Aorta (tissue), 5 donors: ENCODE measurements around the gene CCDC63. TPM values are rescaled to one million over a fixed set of nuclear protein-coding genes. Genes with fewer than 3 reads are reported as not detected.

ENCODE experiments used
- ATAC-seq: fragments of 200-7000 bp; cut with Tn5 transposase; one replicate; pipeline ENCODE4 v1.9.1; 2022; ENCODE audit warnings: moderate library complexity; ENCODE audit not compliant: low FRiP score
- DNase-seq, 2 donors: peaks; one replicate each; pipeline ENCODE4 v3.0.0-alpha.2; 2020
- H3K27ac ChIP-seq, 2 donors: one replicate each; pipeline ENCODE4 v1.5.1; 2013; ENCODE audit warnings: low read length in 2 of 2, mild to moderate bottlenecking in 2 of 2, moderate library complexity in 2 of 2, control low read depth in 1 of 2, inconsistent platforms in 1 of 2, low read depth in 1 of 2
- H3K27me3 ChIP-seq, 2 donors: one replicate each; pipeline ENCODE4 v1.6.1; 2013; ENCODE audit warnings: control low read depth in 1 of 2, low read length in 1 of 2, mild to moderate bottlenecking in 1 of 2, moderate library complexity in 1 of 2; ENCODE audit not compliant: insufficient read depth in 2 of 2, control insufficient read depth in 1 of 2
- H3K36me3 ChIP-seq, 2 donors: one replicate each; pipeline ENCODE4 v1.6.1; 2013; ENCODE audit warnings: control low read depth in 1 of 2, low read length in 1 of 2, mild to moderate bottlenecking in 1 of 2; ENCODE audit not compliant: insufficient read depth in 2 of 2, control insufficient read depth in 1 of 2
- H3K4me1 ChIP-seq, 2 donors: one replicate each; pipeline ENCODE4 v1.6.1; 2013; ENCODE audit warnings: low read length in 2 of 2, control low read depth in 1 of 2, mild to moderate bottlenecking in 1 of 2, moderate library complexity in 1 of 2; ENCODE audit not compliant: insufficient read depth in 2 of 2, control insufficient read depth in 1 of 2
- H3K4me3 ChIP-seq, 2 donors: one replicate each; pipeline ENCODE4 v1.5.1; 2013; ENCODE audit warnings: low read length in 2 of 2, control low read depth in 1 of 2, mild to moderate bottlenecking in 1 of 2
- H3K9me3 ChIP-seq: one replicate; pipeline ENCODE4 v1.6.1; 2013; ENCODE audit warnings: mild to moderate bottlenecking, low read length; ENCODE audit not compliant: control insufficient read depth
- WGBS, 2 donors: extraction: QIAGEN DNeasy Blood & Tissue Kit; methylation state at CpG; one replicate each; pipeline ENCODE4 v1.1.7; 2013; 5-methylcytosine and 5-hydroxymethylcytosine counted together
- intact Hi-C, 2 donors: fragments of 100-400 bp; cut with DNase I; formaldehyde crosslinking; loops; one replicate each; pipeline versions ENCODE4 v1.14.2 to v1.15.0; 2022
- polyA plus RNA-seq, 2 donors: library from polyadenylated mRNA; stranded (reverse); fragments of 200-250 nt; gene quantifications; one replicate each; pipeline ENCODE4 v1.2.3, GENCODE V29; 2013
- total RNA-seq, 2 donors: library from RNA; stranded (reverse); fragmentation: NEBNext Ultra II Directional; extraction: Animal tissue kit (Norgen Biotek cat#: 25700); gene quantifications; one replicate each; pipeline ENCODE4 v1.2.1, GENCODE V29; 2021
- donor health status: healthy with polysubstance abuse.
- donor health status: Bipolar disorder and iron deficiency.
- donor health status: DM: no; HTN: no; CAD: no.
- donor health status: DM: no; HTN: no; CAD: no.
- donor health status: DM: yes; HTN: yes; CAD: no.

CCDC63 gene
- total and polyA plus RNA-seq, 4 donors: not detected

DNA sequence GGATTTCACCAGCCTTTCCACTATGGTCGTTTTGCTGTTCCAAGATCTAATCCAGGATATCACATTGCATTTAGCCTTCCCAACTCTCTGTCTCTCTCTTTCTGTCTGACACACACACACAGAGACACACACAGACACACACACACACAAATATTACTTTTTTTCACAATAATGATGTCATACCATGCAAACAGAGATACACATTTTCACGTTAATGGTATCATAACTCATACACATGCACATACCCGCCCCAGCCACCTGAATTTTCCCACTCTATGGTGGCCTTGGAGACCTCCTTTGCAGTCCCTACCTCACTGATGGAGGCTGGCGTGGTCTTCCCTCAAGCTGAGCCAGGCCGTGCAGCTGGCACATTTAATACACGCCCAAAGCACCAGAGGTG lies 80.8 kb downstream of the CCDC63 start:
- Histone ChIP-seq H3K27ac (no peak overlapping the region), H3K36me3 (no peaks in the 10 kb centered on the region), H3K4me3 (no peak overlapping the region), H3K4me1 (no peaks in the 10 kb centered on the region), H3K9me3 (no peaks in the 10 kb centered on the region), H3K27me3 (no peaks in the 10 kb centered on the region)
- WGBS, 2 donors: 8 to 9% methylated on average over 6 of the region's 6 CpGs
- DNase-seq: no peak
- ATAC-seq: no peak
- intact Hi-C loops: no loop called here

DNA sequence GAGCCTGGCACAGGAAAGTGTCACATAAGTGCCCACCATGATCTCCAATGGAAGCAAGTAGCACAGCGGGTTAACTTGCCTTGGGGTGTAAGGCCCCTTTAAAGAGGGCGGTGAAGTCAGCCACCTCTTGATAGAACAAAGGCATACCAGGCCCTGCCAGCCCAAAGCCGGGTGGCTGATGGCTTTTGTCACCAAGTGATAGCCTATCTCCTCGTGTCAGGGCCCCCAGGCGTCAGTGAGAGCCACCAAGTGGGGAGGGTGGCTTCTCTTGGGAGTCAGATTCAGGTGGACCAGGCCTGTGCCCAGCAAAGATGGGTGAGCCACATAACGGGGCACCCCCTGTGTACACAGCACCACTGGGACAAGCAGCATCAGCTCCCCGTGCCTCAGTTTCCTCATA lies 81.9 kb downstream of the CCDC63 start:
- Histone ChIP-seq H3K36me3 (no peaks in the 10 kb centered on the region), H3K9me3 (no peaks in the 10 kb centered on the region), H3K4me3 (no peak overlapping the region), H3K27me3 (no peaks in the 10 kb centered on the region), H3K27ac (no peak overlapping the region), H3K4me1 (no peaks in the 10 kb centered on the region)
- WGBS, 2 donors: 85% methylated on average over 7 of the region's 7 CpGs
- DNase-seq: no peak
- intact Hi-C loops: no loop called here
- no peak for ATAC-seq

- Histone ChIP-seq H3K9me3 (no peaks in the 10 kb centered on the region), H3K4me1 (no peaks in the 10 kb centered on the region), H3K36me3 (no peaks in the 10 kb centered on the region), H3K27me3 (no peaks in the 10 kb centered on the region), H3K4me3 (no peak overlapping the region), H3K27ac (no peak overlapping the region)
- ATAC-seq (no peak), DNase-seq (no peak)
- 97 to 100% methylated on average over 1 of the region's 1 CpG for WGBS, 2 donors
- intact Hi-C loops: no loop called here
Observed at GRCh38 chr12:110929818-110930217, 83.0 kb downstream of the CCDC63 start.

DNA sequence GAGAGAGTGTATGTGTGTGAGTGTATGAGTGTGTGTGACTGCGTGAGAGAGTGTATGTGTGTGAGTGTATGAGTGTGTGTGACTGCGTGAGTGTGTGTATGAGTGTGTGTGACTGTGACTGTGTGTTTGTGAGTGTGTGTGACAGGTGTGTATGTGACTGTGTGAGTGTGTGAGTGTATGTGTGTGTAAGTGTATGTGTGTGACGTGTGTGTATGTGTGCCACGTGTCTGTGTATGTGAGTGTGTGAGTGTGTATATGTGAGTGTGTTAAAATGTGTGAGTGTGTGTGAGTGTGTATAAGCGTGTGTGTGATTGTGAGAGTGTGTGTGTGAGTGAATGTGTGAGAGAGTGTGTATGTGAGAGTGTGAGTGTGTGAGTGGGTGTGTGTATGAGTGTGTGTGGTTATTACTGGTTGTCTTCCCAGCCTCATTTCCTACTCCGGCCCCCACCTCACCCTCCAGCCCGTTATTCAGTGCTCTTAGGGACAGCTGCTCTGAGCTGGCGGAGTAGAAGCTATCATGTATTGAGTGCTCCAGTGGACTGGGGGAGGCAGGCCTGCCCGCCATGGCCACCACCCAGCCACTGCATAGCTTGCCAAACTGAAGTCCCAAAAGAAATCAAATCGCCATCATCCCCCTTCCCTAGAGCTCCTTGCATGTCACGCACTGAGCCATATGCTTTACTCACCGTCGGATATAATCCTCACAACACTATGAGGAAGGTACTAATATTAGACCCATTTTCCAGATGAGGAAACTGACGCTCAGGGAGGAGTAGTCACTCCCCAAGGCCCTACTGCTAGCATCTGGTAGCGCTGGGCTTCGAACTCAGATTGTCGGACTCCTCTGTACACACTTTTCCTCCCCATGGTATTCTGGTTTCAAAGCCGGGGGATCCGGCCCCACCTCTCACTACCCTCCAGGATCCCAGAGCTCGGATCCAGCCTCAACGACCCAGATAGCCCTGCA lies 83.8 kb downstream of the CCDC63 start:
- H3K27me3 ChIP-seq: no peaks in the 10 kb centered on the region
- DNase-seq (no peak), ATAC-seq (no peak)
- no peaks in the 10 kb centered on the region for H3K4me1 ChIP-seq
- no peaks in the 10 kb centered on the region for H3K9me3 ChIP-seq
- WGBS, 2 donors: 82% methylated on average over 21 of the region's 21 CpGs
- no peak overlapping the region for H3K27ac ChIP-seq
- intact Hi-C loops: no loop called here
- H3K36me3 ChIP-seq: no peaks in the 10 kb centered on the region
- H3K4me3 ChIP-seq: no peak overlapping the region

GRCh38 chr12:110931315-110931728 lies 84.5 kb downstream of the CCDC63 start:
- DNase-seq: no peak
- H3K9me3 ChIP-seq: no peaks in the 10 kb centered on the region
- no peak for ATAC-seq
- no peak overlapping the region for H3K4me3 ChIP-seq
- H3K4me1 ChIP-seq: no peaks in the 10 kb centered on the region
- H3K27ac ChIP-seq: no peak overlapping the region
- H3K36me3 ChIP-seq: no peaks in the 10 kb centered on the region
- no peaks in the 10 kb centered on the region for H3K27me3 ChIP-seq
- intact Hi-C loops: no loop called here
- 13 to 21% methylated on average over 16 of the region's 16 CpGs for WGBS, 2 donors

DNA sequence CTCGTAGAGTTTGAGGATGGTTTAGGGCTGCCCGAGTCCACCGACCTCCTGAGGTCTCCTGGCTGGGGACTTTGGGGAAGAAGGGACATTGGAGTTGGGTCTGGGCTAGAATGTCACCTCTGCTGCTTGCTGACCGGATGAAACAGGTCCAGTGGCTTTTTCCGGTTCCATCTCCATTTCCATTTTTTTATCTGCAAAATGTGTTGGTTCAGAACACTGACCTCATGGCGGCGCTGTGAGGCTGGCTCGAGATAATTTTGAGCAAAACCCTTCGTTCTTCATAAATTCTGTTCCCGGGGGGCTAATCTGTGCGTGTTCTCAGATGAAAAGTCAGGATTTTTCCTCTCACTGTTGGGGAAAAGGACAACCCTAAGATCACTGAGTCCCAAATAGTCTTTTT lies 85.3 kb downstream of the CCDC63 start:
- DNase-seq: no peak
- no peaks in the 10 kb centered on the region for H3K27me3 ChIP-seq
- no peak overlapping the region for H3K4me3 ChIP-seq
- 64% methylated on average over 11 of the region's 11 CpGs for WGBS, 2 donors
- no peaks in the 10 kb centered on the region for H3K9me3 ChIP-seq
- H3K36me3 ChIP-seq: no peaks in the 10 kb centered on the region
- H3K4me1 ChIP-seq: no peaks in the 10 kb centered on the region
- ATAC-seq: no peak
- intact Hi-C loops: no loop called here
- no peak overlapping the region for H3K27ac ChIP-seq

DNA sequence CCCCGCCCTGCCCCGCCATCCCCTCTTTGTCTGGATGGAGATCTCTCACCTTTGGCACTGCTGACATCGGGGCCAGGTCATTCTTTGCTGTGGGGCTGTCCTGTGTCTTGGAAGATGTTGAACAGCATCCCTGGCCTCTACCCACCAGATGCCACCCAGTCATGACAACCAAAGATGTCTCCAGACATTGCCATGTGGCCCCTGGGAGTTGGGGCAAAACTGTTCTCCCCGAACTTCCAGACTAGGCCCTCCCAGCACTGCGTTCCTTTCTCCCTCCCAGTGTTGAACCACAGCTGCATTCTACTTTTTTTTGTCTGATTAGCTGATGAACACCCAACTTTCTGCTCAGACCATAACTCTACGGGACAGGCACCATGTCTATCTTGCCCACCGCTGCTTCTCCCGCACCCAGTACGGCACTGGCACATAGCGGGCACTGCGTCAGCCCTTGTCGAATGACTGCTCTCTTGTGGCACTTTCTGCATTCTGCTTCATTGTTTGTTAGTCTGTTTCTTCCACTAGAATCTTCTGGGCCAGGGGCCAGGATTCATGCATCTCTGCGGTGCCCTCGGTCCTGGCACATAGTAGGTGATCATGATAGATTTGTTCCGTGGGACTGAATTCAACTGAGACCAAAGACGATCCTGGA lies 86.7 kb downstream of the CCDC63 start:
- 93 to 94% methylated on average over 16 of the region's 16 CpGs for WGBS, 2 donors
- H3K4me3 ChIP-seq: no peak overlapping the region
- ATAC-seq (no peak), DNase-seq (no peak)
- H3K4me1 ChIP-seq: no peaks in the 10 kb centered on the region
- H3K27ac ChIP-seq: no peak overlapping the region
- intact Hi-C loops: no loop called here
- no peaks in the 10 kb centered on the region for H3K9me3 ChIP-seq
- H3K36me3 ChIP-seq: no peaks in the 10 kb centered on the region
- H3K27me3 ChIP-seq: no peaks in the 10 kb centered on the region

GRCh38 chr12:110934093-110934852 lies 87.5 kb downstream of the CCDC63 start:
- H3K4me1 ChIP-seq: no peaks in the 10 kb centered on the region
- no peaks in the 10 kb centered on the region for H3K27me3 ChIP-seq
- no peak for DNase-seq
- no peak overlapping the region for H3K4me3 ChIP-seq
- 83 to 88% methylated on average over 3 of the region's 3 CpGs for WGBS, 2 donors
- H3K9me3 ChIP-seq: no peaks in the 10 kb centered on the region
- ATAC-seq: no peak
- no peak overlapping the region for H3K27ac ChIP-seq
- intact Hi-C loops: no loop called here
- no peaks in the 10 kb centered on the region for H3K36me3 ChIP-seq
